ENCODE measurements around the gene KAT5. TPM values are rescaled to one million over a fixed set of nuclear protein-coding genes. Genes with fewer than 3 reads are reported as not detected.

Gene KAT5
- total and polyA plus RNA-seq, 2 donors (not counting 3 experiments of a cell fraction or from before 2014, with no cell fraction given): 35.8 to 48.8 TPM

DNA sequence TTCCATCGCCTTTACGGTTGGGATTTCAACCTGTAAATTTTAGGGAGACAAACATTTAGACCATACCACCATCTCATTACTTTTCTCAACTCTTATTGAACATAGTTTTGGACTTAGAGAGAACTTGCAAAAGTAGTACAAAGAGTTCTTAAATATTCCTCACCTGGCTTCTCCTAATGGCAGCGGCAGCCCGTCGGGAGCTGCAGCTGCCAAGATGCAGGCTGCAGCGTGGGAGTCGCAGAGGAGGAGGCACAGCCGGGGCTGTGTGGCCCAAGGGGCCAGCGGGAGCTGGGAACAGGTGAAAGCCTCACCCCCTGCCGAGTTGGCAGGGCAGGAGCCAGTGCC is 31.6 kb downstream of the KAT5 start:
- CTCF ChIA-PET: interaction anchor here (0.6 kb wide), 1 partner anchor 103 kb away, joined by 3 read pairs; no protein-coding TSS in a partner anchor

More for the DNA sequence above, 31.6 kb downstream of the KAT5 start:
- no peak for FAIRE-seq
- H3K9me3 ChIP-seq (replicated peaks; ENCODE audit: control insufficient read depth, insufficient read depth, low read length): no peaks in the 10 kb centered on the region
- dilution Hi-C loops (cut with MboI; ENCODE audit: extremely low pct_ligation_motif_present, low sequenced_read_pairs) (no loop called here), intact Hi-C loops (cut with micrococcal nuclease) (no loop called here)
- POLR2A ChIA-PET: no interaction called here
- no peak overlapping the region for H3K9ac ChIP-seq (replicated peaks; ENCODE audit: extremely low read depth, insufficient read depth, low read length)
- H3K79me2 ChIP-seq (ENCODE audit: control insufficient read depth, insufficient read depth, low read length): no peaks in the 10 kb centered on the region
- no peak overlapping the region for H2AFZ ChIP-seq (ENCODE audit: low read depth, low read length)
- no peaks in the 10 kb centered on the region for H3K9me1 ChIP-seq (replicated peaks; ENCODE audit: control insufficient read depth, extremely low read depth, insufficient read depth, low read length)
- no TSS peak for BruUV-seq (replicated peaks)
- H3K27me3 ChIP-seq (ENCODE audit: control insufficient read depth in 2 of 2, insufficient read depth in 2 of 2, low read length in 2 of 2): peaks cover 8 to 15% of the 10 kb centered on the region in 2 experiments
- no peak overlapping the region for H3K4me2 ChIP-seq (ENCODE audit: insufficient read depth, low read length)
- H4K20me1 ChIP-seq (replicated peaks; ENCODE audit: control insufficient read depth, extremely low read depth, insufficient read depth, low read length): no peaks in the 10 kb centered on the region
- H3K4me3 ChIP-seq (replicated peaks in 1 of 3; ENCODE audit: insufficient read depth in 1 of 3, low read depth in 1 of 3, low read length in 3 of 3): no peak overlapping the region
- TF ChIP-seq POLR2A (IDR thresholded peaks at IDR 0.05; ENCODE audit: low read depth, low read length) (no peak), JUN (IDR thresholded peaks at IDR 0.05; ENCODE audit: borderline replicate concordance, insufficient read depth, insufficient read length, low read depth) (no peak), EZH2 (IDR thresholded peaks at IDR 0.05; ENCODE audit: borderline replicate concordance, low read depth, low read length, severe bottlenecking) (no peak), MYC (IDR thresholded peaks at IDR 0.05; ENCODE audit: low read depth, low read length) (no peak), POLR2AphosphoS5 (IDR thresholded peaks at IDR 0.05; ENCODE audit: insufficient read depth, low read depth, low read length) (no peak), GATA2 (IDR thresholded peaks at IDR 0.05; ENCODE audit: insufficient read depth, insufficient read length, low read depth, low read length) (no peak), FOS (IDR thresholded peaks at IDR 0.05; ENCODE audit: borderline replicate concordance, insufficient read depth, low read length) (no peak)
- TF ChIP-seq, protein P1, sequence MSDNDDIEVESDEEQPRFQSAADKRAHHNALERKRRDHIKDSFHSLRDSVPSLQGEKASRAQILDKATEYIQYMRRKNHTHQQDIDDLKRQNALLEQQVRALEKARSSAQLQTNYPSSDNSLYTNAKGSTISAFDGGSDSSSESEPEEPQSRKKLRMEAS (IDR thresholded peaks at IDR 0.05; ENCODE audit: insufficient read depth, insufficient read length): no peak
- TF ChIP-seq, protein P2, sequence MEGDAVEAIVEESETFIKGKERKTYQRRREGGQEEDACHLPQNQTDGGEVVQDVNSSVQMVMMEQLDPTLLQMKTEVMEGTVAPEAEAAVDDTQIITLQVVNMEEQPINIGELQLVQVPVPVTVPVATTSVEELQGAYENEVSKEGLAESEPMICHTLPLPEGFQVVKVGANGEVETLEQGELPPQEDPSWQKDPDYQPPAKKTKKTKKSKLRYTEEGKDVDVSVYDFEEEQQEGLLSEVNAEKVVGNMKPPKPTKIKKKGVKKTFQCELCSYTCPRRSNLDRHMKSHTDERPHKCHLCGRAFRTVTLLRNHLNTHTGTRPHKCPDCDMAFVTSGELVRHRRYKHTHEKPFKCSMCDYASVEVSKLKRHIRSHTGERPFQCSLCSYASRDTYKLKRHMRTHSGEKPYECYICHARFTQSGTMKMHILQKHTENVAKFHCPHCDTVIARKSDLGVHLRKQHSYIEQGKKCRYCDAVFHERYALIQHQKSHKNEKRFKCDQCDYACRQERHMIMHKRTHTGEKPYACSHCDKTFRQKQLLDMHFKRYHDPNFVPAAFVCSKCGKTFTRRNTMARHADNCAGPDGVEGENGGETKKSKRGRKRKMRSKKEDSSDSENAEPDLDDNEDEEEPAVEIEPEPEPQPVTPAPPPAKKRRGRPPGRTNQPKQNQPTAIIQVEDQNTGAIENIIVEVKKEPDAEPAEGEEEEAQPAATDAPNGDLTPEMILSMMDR (IDR thresholded peaks at IDR 0.05; ENCODE audit: extremely low read depth in 1 of 2, insufficient read depth in 1 of 2, low read depth in 1 of 2, low read length in 2 of 2): no peak
- H3K36me3 ChIP-seq (ENCODE audit: control insufficient read depth in 2 of 2, extremely low read depth in 1 of 2, insufficient read depth in 2 of 2, low read length in 2 of 2): no peaks in the 10 kb centered on the region
- DNase-seq (ENCODE audit: low read depth, low spot score): no peak
- H3K27ac ChIP-seq (ENCODE audit: insufficient read depth, low read depth, low read length): no peak overlapping the region
- no peaks in the 10 kb centered on the region for H3K4me1 ChIP-seq (ENCODE audit: control insufficient read depth, extremely low read depth, insufficient read depth, low read length)

Measured in endothelial cell of umbilical vein (primary cell).